NCI-H2029 (cell line): ENCODE data around the gene PLEKHA7.

ENCODE experiments used
- DNase-seq: peaks from one replicate; lab custom pipeline; 2025; lab: John Stamatoyannopoulos, UW

Gene PLEKHA7

DNA sequence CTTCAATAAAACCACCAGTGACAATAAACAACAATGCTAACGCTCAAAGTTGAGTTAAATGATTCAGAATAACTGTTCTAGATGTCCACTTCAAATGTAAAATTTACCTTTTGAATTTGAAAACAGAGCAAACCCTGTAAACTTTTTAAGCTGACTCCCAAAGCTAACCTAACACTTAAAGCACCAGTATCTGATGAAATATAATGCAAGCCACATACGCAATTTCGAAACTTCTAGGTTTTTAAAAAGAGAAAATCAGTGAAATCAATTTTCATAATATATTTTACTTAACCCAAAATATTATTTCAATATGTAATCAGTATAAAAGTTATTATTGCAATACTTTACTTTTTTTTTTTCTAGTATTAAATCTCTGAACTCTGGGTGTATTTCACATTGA, 71.3 kb downstream of the PLEKHA7 start:
- no peak for DNase-seq

DNA sequence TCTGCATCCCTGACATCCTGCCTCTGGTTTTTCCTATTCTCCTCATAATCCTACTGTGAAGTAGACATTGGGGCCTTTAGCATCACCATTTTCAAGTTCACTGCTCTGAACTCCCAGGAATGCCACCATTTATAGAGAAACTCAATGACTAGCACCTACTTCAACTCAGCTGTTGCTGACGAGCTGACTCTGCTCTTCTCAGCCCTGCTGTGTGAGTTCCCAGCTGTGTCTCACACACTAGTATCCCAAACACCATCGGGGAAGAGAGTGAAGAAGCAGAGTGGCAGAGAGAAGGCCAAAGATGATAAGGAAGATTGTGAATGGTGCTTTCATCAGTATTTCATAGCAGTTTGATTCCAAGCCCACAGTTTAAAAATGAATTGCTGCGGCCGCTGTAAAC, 71.9 kb downstream of the PLEKHA7 start:
- DNase-seq = no peak

DNA sequence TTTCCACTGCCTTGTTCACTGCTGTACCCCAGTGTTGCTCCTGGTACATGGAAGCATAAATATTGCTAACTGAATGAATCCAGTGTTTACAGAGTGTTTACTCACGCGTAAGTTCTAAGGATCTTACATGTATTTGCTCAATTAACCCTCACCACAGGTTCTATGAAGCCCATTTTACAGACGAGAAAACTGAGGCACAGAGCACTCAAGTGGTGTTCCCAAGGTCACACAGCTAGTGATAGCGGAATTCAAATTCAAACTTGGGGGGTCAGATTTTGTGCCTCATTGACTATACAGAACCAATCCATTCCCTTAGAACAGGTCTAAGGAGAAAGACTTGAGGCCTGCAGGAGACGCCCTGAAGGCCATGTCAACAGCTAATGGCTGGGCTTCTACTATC, 72.3 kb downstream of the PLEKHA7 start:
- DNase-seq = no peak

DNA sequence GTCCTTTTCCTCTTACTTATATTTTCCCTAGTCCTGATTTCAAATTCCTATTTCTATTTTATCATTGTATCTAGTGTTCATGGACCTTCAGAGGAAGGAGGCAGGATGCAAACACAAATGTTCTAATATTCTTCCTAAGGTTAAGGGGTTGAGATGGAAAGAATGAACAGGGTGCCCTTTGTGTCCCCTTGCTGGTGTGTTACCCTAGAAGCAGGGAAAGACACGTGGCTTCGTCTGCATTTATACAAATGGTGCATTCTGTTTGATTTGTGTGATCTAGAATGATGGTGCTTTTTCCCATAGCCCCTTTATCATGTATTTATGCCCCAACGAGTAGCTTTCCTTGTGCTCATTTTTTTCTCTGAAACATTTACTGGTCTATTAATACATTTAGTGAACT, 76.2 kb downstream of the PLEKHA7 start:
- DNase-seq = no peak

DNA sequence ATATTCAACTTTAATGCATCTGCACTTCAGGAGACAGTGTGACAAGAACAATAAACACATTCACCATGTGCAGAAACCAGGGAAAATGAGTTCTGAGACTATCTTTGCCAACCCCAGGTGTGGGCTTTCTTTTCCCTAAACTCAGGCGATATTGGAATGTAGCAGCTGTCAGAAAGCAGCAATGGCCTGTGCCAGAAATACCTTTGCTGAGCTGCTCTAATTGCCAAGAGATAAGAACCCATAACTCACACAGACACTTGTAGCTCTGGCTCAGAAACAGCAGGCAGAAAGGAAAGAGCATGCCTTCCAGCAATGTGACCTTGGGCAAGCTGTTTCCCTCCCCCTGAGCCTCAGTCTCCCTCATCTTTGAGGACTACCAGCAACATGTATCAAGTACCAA, 77.6 kb downstream of the PLEKHA7 start:
- peak; percentile 27 for DNase-seq

DNA sequence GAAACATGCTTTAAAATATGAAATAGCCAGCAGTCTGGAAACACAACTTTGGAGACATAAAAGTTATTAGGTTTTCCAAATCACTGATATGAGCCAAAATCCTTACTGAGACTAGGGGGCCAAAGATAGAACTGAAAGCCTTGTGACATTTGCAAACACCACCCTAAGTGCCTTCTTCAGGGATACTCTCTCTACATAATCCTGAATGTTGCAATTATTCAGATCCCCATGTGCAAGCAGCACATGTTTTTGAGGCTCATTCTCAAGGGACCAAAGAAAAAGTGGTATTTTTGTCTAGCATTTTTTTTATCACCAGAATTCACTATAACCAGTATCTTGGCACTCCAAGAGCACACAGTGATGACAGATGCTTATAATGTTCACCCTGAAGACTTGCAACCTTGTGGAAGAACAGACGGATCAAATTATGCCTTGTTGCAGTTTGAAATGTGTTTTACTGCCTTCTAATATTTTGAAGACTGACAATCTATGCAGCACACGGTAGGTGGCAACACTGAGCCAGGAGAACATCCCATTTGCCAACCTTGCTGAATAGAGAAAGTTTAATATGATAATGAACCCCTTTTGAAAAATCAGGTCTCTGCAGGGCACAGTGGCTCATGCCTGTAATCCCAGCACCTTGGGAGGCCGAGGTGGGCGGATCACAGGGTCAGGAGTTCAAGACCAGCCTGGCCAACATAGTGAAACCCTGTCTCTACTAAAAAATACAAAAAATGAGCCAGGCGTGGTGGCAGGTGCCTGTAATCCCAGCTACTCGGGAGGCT, 78.5 kb downstream of the PLEKHA7 start:
- no peak for DNase-seq

DNA sequence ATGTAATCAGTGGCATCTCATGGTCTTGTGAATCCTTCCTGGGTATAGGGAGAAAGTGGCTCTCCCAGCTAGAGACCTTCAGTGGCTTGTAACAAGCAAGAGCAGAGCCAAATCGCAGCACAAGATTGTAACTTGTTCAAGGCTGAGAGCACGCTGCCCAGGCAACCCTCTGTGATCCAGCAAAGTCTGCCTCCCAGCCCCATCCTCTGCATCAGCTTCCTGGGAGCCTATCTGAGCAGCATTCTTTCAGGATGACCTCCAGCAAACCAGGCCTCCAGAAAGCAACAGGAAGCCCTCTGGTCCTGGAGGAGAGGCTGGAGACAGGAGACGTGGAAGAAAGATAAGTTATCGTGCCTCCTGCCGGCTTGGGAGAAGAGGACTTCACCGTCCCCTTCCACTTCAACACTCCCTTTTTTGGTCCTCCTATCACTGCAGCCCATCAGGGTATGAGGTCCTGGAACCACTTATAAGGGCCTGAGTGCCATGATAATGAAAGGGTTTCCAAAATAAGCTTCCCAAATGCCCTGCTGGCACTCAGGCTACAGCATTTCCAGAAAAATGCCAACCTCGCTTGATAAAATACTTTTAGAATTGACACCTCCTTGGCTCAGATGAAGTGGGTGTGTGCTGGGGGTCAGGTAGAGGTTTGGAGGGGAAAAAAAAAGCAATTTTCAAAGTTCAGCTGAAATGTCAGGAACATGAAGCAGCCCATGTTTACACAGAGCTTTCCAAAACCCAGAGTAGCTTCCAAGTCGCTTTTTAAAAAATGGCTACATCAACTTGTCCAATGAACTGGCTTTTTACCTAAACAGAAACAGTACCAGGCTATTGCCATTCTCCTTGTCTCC, 80.2 kb downstream of the PLEKHA7 start:
- DNase-seq = no peak

DNA sequence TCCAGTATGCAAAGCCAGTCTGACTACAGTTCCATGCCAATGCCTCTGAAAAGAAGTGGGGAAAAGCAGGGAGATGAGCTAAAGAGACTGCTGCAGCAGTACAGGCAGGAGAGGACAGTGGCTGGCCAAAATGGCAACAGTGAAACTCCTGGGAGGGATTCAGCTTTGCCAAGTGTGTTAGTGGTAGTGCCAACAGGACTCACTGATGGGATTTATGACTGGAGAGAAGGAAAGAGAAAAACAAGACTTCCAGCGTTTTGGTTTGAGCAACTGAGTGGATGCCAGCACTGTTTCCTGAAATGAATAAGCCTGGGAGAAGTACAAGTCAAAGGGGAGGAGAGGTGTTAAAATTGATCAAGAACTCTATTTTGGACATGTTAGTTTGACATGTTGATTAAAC, 80.9 kb downstream of the PLEKHA7 start:
- DNase-seq = no peak

DNA sequence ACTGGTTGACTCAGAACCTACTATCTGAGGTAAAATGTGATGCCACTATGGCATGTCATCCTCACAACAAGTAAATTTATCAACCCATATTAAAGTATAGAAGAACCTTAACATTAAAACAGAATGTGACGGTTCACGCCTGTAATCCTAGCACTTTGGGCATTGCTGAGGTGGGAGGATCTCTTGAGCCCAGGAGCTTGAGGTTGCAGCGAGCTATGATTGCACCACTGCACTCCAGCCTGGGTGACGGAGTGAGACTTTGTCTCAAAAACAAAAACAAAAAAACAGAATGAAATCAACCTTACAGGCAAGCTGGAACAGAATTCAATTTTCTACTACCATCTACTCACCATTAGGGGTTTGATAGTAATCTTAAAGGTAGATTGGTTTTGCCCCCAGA, 86.2 kb downstream of the PLEKHA7 start:
- no peak for DNase-seq

DNA sequence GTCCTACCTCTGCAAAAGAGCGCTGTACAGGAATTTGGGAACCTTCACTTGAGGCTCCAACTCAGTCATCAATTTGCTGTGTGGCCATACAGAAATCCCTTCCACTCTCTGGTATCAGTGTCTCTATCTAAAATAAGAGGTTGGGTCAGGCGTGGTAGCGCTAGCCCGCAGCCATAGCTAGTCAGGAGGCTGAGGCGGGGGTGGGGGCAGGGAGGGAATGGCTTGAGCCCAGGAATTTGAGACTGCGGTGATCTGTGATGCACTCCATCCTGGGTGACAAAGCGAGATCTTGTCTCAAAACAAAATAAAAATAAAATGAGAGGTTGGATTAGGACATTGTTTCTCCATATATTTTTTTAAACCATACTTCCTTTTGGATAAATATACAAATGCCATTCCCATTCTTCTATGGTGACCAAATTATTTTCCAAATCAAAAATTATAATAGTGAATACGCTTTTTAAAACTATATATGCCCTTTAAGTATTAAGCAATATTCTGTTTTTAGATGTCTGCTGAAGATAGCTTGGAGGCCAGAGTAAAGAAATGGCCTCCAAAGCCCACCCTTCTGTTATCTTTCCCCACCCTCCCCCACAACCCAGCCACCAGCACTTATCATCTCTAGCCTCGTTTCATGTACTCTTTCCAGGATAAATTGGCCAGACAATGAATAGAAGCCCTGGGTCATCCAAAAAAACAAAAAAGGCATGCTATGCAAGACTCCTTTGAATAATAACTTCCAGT, 87.2 kb downstream of the PLEKHA7 start:
- no peak for DNase-seq

DNA sequence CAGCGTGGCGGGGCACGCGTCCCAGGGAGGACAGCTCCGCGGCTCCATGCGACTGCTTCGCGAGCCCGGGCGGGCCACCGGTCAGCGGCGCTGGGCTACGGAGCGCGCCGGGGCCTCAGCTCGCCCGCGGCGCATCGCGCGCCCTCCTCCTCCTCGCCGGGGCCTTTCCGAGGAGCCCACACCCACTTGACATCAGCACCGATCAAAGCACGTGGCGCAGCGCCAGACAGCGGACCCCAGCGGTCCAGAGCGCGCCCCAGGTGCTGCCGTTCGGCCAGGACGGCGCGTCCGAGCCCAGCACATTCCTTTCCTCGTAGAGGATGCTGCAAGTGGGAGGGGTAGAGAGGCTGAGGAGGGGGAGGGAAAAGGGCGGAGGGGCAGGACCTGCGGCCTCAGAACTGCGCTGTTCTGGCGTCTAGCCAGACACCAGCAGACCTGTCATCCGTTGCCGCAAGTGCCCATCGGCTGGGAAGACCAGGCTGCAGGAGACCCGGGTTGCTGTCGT, 88.6 kb downstream of the PLEKHA7 start:
- DNase-seq = peak; percentile 71

DNA sequence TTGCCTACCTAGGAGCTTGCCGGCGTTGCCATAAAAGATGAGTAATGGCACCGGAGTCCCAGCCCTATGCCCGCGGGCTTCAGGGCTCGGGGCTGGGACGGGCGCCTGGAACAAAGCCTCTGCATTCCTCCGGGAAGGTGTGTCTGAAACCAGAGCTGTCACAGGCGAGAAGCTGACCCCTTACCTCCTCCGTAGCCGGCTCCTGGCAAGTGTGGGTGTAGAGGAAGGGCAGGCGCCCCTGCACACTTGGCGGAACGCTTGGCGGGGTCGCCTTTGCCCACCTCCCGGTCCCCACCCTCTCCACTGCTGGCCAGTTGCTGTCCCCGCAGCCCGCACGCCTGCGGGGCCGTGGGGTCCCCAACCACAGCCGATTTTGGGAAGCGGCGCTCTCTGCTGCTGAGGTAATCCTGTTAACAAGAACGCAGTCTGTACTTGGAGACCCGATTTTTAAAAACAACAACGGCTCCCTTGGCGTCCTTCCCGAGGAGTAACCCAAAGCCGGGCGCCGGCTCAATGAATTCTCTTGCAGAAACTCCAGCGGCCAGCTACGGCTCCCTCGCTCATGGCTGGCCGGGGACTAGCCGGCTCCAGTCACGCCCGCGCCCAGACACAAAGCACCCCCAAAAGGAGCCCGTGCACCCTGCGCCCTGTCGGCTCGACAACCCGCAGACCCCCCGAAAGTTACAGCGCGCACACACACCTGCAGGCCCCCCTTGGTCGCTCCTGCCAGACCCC, 89.2 kb downstream of the PLEKHA7 start:
- no peak for DNase-seq

DNA sequence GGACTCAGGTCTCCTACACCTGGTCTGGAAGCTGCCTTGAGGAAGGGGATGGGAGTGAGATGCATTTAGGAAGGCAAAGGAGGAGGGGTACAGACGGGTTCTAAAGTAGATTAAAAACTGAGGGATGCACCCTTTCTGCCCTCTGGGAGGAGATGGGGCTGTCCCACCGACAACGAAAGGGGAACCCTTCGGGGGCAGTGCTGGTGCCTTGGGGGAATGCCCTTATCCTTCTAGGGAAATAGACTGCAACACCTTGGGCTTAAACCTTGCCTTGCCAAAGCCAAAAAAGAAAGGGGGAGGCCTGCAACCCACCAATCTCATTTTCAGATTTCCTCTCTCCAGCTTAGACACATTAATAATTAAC, 89.8 kb downstream of the PLEKHA7 start:
- no peak for DNase-seq

DNA sequence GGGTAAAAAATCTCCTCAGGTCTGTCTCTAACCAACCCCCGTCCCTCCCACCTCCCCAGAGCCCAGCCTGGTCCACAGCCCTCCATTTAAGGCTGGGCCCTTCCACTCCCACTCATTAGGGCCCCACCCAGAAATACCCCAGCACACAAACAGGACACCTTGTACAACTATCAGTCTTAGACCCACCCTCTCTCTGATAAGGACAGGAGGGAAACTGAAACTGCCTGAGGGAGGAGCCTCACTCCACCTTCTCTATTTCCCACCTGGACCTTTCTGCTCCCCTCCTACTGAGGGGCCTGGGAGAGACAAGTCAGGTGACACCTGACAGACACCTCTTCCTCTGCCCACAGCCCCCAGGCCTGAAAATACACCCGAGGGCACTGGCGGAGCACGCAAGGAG, 90.2 kb downstream of the PLEKHA7 start:
- no peak for DNase-seq

DNA sequence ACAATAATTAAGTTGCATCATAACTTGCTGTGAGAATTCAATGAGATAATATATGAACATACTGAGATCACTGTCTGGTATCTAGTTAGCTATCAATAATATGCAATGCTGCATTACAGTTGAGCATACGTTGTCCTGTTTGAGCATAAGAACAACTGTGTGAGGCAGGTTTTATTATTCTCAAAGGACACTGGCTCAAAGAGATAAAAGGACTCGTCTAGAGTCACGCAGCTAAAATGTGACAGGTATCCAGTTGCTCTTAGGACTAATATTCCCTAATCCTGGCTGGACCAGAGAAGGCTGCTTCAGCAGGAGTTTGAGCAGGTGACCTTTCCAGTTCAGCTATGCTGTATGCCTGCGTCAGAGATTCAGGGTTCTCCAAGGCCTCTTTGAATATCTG, 92.5 kb downstream of the PLEKHA7 start:
- DNase-seq = no peak

DNA sequence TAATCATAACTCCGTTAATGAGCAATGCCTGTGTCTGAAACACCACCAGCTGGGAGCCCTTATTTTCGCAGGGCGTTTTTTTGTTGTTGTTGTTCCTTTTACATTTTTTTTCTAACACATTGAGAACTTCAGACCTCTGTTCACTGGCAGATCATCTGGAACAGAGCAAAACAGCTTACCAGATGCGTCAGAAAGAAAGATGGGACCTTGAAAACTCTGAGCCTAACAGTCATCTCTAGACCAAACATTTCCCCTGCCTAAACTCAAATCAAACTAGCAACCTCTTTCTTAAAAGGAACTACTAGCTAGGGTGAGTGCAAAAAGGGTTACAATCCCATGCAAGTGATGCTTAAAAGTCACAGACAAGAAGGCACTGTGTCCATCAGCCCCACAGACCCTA, 93.2 kb downstream of the PLEKHA7 start:
- DNase-seq = no peak

DNA sequence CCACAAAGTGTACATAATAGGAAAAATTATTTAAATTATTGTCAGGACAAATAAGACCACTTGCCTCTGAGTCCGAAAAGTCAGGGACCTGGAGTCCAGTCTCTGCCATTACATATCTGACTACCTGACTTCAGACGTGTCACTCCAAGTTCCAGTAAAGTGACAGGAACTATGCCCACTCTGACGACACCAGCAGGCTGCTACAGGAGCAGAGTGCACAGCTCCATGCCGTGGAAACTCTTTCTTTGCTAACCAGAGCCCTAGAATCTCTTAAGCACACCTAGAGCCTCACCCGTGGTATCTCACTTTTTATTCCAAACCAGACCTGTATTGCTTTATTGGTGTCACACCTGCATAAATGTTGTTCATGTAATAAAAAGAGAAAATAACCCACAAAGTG, 93.7 kb downstream of the PLEKHA7 start:
- no peak for DNase-seq

DNA sequence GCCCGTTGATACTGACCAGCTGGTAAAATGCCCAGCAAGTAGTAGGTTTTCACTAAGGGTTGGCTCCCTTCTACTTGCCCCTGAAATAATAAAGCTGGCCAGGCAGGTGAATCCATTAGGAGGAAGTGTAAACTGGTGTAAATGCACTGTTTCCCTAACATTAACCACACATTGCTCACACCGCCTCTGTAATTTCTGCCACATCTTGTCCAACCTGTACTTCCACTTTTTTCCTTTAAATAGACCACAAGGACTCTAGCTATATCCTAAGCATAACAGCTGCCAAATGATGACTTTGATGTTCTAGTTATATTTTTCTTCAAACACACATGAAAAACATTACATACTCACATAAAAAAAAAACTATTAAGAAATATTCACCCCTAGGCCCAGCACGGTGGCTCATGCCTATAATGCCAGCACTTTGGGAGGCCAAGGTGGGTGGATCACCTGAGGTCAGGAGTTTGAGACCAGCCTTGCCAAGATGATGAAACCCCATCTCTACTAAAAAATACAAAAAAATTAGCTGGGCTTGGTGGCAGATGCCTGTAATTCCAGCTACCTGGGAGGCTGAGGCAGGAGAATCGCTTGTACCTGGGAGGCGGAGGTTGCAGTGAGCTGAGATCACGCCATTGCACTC, 95.6 kb downstream of the PLEKHA7 start:
- DNase-seq = peak; percentile 53

DNA sequence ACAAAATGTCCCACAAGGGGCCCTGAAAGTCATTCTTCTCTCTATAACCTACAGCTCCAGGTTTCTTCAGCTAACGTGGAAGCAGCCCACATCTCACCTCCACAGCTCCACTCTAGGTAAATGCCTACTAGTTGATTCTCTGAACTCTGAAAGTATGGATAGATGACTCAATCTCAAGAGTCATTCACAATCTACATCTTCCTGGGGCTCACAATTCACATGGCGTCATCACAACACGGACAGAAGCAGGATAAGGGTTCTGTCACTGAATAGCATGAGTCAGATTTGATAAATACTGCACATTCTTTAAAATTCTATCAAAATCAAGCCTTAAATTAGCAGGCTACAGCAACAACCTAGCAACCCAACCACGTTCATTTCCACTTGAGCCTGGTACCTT, 96.3 kb downstream of the PLEKHA7 start:
- no peak for DNase-seq

DNA sequence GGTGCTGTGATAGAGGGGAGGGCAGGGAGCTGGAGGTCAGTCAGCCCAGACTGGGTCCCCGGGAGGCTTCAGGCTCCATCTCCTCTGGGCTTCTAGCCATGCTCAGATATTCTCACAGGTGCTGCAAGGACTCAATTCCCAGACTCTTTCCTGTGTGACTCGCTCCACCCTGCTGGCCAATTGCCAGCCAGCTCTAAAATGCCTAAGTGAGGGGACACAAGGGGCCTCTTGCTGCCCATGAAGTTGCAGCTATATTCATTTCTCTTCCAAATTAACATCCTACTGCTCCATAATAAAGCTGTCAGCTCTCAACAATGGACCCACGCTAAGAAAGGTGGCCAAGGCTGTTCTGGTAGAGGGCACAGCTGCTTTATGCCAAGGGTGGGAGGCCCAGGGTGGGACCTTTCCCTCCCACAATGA, 101.5 kb downstream of the PLEKHA7 start:
- DNase-seq = peak; percentile 47

DNA sequence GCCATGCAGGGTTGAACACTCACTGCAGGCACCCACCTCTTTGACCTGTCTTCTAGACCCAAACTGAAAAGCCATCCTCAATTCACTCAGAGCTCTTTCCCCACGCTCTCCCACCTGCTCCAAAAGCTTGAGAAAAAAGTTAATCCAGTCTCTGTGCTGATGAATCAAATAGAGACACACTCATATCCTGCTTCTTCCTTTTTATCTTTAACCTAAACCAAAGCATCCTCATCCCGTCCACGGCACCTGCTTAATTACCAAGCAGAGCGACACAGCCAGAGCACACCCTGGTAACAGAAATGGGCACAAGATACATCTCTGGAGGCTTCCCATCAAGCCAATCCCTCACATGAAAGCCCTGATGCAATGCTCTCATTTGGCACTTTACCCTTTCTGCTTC, 102.6 kb downstream of the PLEKHA7 start:
- DNase-seq = no peak
